Mesothelial cell of epicardium (in vitro differentiated cells): ENCODE data around the gene ZNF470. TPM values are rescaled to one million over a fixed set of nuclear protein-coding genes. Genes with fewer than 3 reads are reported as not detected.
A peak's percentile ranks its signal among the peaks of the same experiment; 100 is the strongest.

Experiments used
- DNase-seq, 2 experiments: peaks; one replicate each; pipeline ENCODE4 v3.0.0; 2021; ENCODE audit warnings: low spot score in 2 of 2; ENCODE audit not compliant: unreplicated experiment in 2 of 2
- H3K27ac Mint-ChIP-seq: 2 replicates; pipeline ENCODE4 v1.8.0; 2021; ENCODE audit warnings: mixed read lengths
- H3K27me3 Mint-ChIP-seq: 2 replicates; pipeline ENCODE4 v1.8.0; 2021; ENCODE audit warnings: low read depth, mixed read lengths
- H3K36me3 Mint-ChIP-seq: 2 replicates; pipeline ENCODE4 v1.8.0; 2021; ENCODE audit warnings: mixed read lengths
- H3K4me1 Mint-ChIP-seq: 2 replicates; pipeline ENCODE4 v1.8.0; 2021; ENCODE audit warnings: mixed read lengths
- H3K4me3 Mint-ChIP-seq: 2 replicates; pipeline ENCODE4 v1.8.0; 2021; ENCODE audit warnings: mild to moderate bottlenecking, moderate library complexity, mixed read lengths
- H3K9me3 Mint-ChIP-seq: 2 replicates; pipeline ENCODE4 v1.8.0; 2021; ENCODE audit warnings: mixed read lengths
- CTCF ChIP-seq: fragments of 200-600 bp; sonication (generic); IDR thresholded peaks from one replicate; pipeline ENCODE4 v1.5.0; 2021; ENCODE audit warnings: antibody characterized with exemption; ENCODE audit not compliant: unreplicated experiment
- total RNA-seq: library from RNA; stranded (reverse); gene quantifications from 3 replicates; pipeline ENCODE4 v1.2.1, GENCODE V29; 2021

The ZNF470 gene
- total RNA-seq: 4.7 to 6.1 TPM (median 5.4 TPM) in 3 replicates

DNA sequence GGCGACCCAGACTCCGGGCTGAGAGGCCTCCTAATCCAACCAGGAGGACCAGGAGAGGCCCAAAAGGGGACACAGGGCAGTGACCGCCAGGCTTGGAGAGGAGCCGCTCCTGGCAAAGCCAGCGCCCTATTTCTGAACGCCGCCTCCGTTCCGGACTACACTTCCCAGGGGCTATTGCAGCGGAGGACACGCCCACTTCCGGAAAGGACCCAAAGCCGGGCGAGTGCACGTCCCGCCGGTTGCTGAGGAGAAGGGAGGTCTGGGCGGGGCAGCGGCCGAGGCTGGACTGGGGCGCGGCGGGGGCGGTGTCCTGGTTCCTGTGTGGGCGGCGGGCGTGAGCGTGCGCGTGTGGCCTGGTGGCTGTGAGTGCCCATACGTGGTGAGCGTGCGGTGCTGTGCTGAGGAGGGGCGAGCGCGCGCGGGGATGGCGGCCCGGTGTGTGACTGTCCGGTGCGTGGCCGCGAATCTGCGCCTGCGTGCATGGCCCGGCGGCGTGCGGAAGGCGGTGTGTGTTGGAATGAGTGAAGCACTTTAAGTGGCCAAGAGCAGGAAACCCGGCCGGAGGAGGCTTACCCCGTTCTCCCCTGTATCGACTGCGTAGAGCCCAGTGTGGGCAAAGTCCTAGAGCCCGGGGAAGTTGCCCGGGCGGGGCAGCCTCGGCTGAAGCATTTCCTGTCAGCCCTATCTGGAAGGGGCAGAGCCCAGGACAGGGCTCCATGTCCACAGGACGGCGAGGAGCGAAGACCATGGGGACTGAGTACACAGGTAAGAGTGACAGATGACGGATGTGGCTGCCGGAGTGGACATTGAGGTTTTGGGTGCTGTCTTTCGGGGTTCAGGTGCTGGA lies at the start of gene ZNF470:
ZNF470 (plus strand) TSS at position 195 of the 847 bp plus-strand sequence. CDS start 2,844 bp downstream, outside the sequence.
- Mint-ChIP-seq H3K4me3 (peak within 1 kb of the TSS; percentile 91), H3K9me3 (peaks cover 69% of the 10 kb centered on the region), H3K4me1 (peaks cover 8% of the 10 kb centered on the region), H3K27me3 (no peaks in the 10 kb centered on the region), H3K27ac (peak within 1 kb of the TSS; percentile 90), H3K36me3 (peaks cover 53% of the 10 kb centered on the region)
- peak; percentile 73 to 89 for DNase-seq
- TF ChIP-seq CTCF: no peak

DNA sequence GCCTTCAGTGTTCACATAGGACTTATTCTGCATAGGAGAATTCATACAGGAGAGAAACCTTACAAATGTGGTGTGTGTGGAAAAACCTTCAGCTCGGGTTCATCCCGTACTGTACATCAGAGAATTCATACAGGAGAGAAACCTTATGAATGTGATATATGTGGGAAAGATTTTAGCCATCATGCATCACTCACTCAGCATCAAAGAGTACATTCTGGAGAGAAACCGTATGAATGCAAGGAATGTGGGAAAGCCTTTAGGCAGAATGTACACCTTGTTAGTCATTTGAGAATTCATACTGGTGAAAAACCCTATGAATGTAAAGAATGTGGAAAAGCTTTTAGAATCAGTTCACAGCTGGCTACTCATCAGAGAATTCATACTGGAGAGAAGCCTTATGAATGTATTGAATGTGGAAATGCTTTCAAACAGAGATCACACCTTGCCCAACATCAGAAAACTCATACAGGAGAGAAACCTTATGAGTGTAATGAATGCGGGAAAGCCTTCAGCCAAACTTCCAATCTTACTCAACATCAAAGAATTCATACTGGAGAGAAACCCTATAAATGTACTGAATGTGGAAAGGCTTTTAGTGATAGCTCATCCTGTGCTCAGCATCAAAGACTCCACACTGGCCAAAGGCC lies 41.9 kb upstream of the ZNF470 start:
- no peak overlapping the region for H3K4me3 Mint-ChIP-seq
- no peaks in the 10 kb centered on the region for H3K4me1 Mint-ChIP-seq
- H3K36me3 Mint-ChIP-seq: peaks cover 12% of the 10 kb centered on the region
- TF ChIP-seq CTCF: no peak
- no peaks in the 10 kb centered on the region for H3K27me3 Mint-ChIP-seq
- H3K9me3 Mint-ChIP-seq: peaks cover 71% of the 10 kb centered on the region
- H3K27ac Mint-ChIP-seq: no peak overlapping the region
- no peak for DNase-seq

- Mint-ChIP-seq H3K9me3 (peaks cover 63% of the 10 kb centered on the region), H3K4me1 (peaks cover 8% of the 10 kb centered on the region), H3K4me3 (peak overlapping the region; percentile 92), H3K27ac (peak overlapping the region; percentile 93), H3K27me3 (no peaks in the 10 kb centered on the region), H3K36me3 (peaks cover 27% of the 10 kb centered on the region)
- DNase-seq: no peak
- TF ChIP-seq CTCF: no peak
Observed at GRCh38 chr19:56537442-56537841, 29.8 kb upstream of the ZNF470 start.

DNA sequence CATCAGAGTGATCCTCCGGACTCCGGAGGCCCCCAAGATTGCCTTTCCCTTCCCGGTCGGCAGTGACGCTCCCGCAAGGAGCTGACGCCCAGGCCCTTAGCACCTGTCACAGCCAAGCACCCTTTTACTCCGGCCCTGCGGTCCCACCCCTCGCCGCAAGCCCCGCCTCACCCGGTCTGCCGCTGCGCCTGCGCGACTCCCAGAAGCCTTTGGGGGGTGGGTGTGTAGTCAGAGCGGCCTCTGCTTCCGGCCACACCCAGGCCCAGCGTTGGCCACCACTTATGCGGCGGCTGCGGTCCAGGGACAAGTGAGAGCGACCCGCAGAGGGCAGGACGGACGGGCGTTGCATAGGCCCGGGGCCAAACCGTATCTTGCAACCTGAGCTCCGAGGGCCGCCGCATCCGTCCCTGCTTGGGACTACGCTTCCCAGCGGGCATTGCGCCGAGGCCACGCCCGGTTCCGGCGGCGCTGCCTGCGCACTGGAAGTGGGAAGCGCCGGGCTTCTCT lies 29.0 kb upstream of the ZNF470 start:
- H3K9me3 Mint-ChIP-seq: peaks cover 59% of the 10 kb centered on the region
- DNase-seq: peak; percentile 75 to 87
- H3K27me3 Mint-ChIP-seq: no peaks in the 10 kb centered on the region
- peaks cover 29% of the 10 kb centered on the region for H3K36me3 Mint-ChIP-seq
- H3K4me1 Mint-ChIP-seq: peaks cover 8% of the 10 kb centered on the region
- H3K27ac Mint-ChIP-seq: peak overlapping the region; percentile 93
- peak overlapping the region; percentile 92 for H3K4me3 Mint-ChIP-seq
- no peak for TF ChIP-seq CTCF

DNA sequence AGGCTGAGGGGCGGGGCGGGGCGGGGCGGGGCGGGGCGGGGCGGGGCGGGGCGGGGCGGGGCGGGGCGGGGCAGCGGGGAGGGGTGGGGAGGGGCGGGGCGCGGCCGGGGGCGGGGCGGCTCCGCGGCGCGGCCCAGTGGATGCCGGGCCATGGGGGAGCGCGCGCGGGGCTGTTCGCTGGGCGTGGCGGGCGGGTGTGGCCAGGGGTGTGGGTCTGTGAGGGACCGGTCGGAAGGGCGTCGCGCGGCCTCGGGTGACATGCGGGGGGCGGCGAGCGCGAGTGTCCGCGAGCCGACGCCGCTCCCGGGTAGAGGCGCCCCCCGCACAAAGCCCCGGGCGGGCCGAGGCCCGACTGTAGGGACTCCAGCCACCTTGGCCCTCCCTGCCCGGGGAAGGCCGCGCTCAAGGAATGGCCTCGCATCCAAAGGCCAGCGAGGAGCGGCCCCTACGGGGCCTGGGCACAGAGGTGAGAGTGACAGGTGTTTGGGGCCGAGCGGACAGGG lies 28.5 kb upstream of the ZNF470 start, which contains the start of gene ZFP28:
ZFP28 (plus strand) TSS at position 188 of the 503 bp plus-strand sequence; CDS start at position 259, 71 bp downstream.
- DNase-seq: peak; percentile 45 to 52
- TF ChIP-seq CTCF: no peak
- peaks cover 34% of the 10 kb centered on the region for H3K36me3 Mint-ChIP-seq
- peaks cover 60% of the 10 kb centered on the region for H3K9me3 Mint-ChIP-seq
- peak within 1 kb of the TSS; percentile 93 for H3K27ac Mint-ChIP-seq
- H3K4me1 Mint-ChIP-seq: peaks cover 8% of the 10 kb centered on the region
- H3K4me3 Mint-ChIP-seq: peak within 1 kb of the TSS; percentile 92
- H3K27me3 Mint-ChIP-seq: no peaks in the 10 kb centered on the region
